Suprapubic skin (tissue), 4 donors: ENCODE results near the gene DAO. TPM values are rescaled to one million over a fixed set of nuclear protein-coding genes. Genes with fewer than 3 reads are reported as not detected.

Experiments used
- DNase-seq, 2 donors: peaks; one replicate each; pipeline ENCODE4 v3.0.0-alpha.2; 2019; ENCODE audit warnings: low spot score in 2 of 2
- H3K27ac ChIP-seq: fragments of 200-600 bp; sonication (generic); one replicate; pipeline ENCODE4 v1.5.1; 2019
- H3K27me3 ChIP-seq: fragments of 200-600 bp; sonication (generic); one replicate; pipeline ENCODE4 v1.5.1; 2019
- H3K36me3 ChIP-seq: fragments of 200-600 bp; sonication (generic); one replicate; pipeline ENCODE4 v1.5.1; 2019
- H3K4me1 ChIP-seq: fragments of 200-600 bp; sonication (generic); one replicate; pipeline ENCODE4 v1.5.1; 2019
- H3K4me3 ChIP-seq: fragments of 200-600 bp; sonication (generic); one replicate; pipeline ENCODE4 v1.5.1; 2019; ENCODE audit warnings: mild to moderate bottlenecking
- H3K9me3 ChIP-seq: fragments of 200-600 bp; sonication (generic); one replicate; pipeline ENCODE4 v1.5.1; 2019
- EP300 ChIP-seq: sonication (generic); formaldehyde crosslinking; IDR thresholded peaks from one replicate; pipeline ENCODE4 v1.6.1; 2017; ENCODE audit warnings: antibody characterized with exemption
- POLR2A ChIP-seq, 2 donors: fragments of 450-650 bp; IDR thresholded peaks; one replicate each; pipeline ENCODE4 v1.6.1; 2017; ENCODE audit warnings: antibody characterized with exemption in 2 of 2, mild to moderate bottlenecking in 2 of 2, moderate library complexity in 2 of 2
- POLR2AphosphoS5 ChIP-seq, 3 donors: sonication (generic); formaldehyde crosslinking; IDR thresholded peaks; one replicate each; pipeline ENCODE4 v1.6.1; 2017; ENCODE audit warnings: antibody characterized with exemption in 3 of 3
- WGBS: methylation state at CpG from one replicate; pipeline ENCODE4 v1.1.5; 2018; 5-methylcytosine and 5-hydroxymethylcytosine counted together
- total RNA-seq, 4 donors: library from RNA; depleted of rRNA; stranded (reverse); fragments of >200 nt; gene quantifications; one replicate each; pipeline ENCODE4 v1.1.0, GENCODE V29; 2016
- TF ChIP-seq, protein P1 (sequence below), 2 donors: fragments of 200-600 bp in 1 of 2; fragments of 450-650 bp in 1 of 2; sonication (generic) in 1 of 2; IDR thresholded peaks; one replicate each; pipeline ENCODE4 v1.5.1; 2016 to 2019; ENCODE audit warnings: antibody characterized with exemption in 2 of 2, mild to moderate bottlenecking in 1 of 2, moderate library complexity in 1 of 2

Gene DAO
- total RNA-seq, result not detected

DNA sequence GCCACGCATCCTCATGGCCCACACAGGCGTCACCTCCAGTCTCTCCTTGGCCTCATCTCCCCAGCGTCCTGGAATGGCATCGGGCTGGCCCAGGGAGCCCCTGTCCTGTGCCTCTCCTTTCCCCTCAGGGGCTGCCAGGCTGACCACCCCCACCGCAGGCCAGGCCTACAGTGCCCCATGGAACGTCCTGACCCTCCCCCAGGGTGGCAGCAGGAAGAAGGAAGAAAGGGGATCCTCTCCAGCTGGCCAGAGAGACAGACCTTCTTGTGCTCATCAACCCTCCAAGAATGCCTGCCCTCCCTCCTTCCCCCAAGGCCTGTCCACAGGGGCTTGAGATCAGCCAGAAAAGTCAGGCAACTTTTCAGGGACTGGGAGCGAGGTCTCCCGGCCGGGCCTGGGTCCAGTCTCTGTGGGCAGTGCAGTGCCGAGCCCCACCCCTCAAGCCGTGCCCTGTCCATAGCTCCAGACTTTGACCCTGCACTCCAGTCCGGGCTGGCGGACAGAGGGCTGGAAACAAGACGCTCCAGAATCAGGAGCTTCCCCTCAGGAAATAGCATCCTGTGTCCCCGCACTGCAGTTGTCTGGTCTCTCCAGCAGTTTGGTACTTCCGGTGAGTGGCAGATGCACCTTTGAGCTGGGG, at the start of gene DAO:
TSS of gene DAO (plus strand) at position 478 of the 640 bp plus-strand sequence. CDS start 4,915 bp downstream, outside the sequence.
- Histone ChIP-seq H3K4me1 (no peaks in the 10 kb centered on the region), H3K27me3 (no peaks in the 10 kb centered on the region), H3K4me3 (no peak within 1 kb of the TSS), H3K9me3 (no peaks in the 10 kb centered on the region), H3K36me3 (no peaks in the 10 kb centered on the region), H3K27ac (no peak within 1 kb of the TSS)
- DNase-seq, result no peak
- WGBS, result 69% methylated on average over 9 of the region's 16 CpGs
- TF ChIP-seq POLR2A (IDR thresholded peaks at IDR 0.05), result no peak
- TF ChIP-seq, protein P1, sequence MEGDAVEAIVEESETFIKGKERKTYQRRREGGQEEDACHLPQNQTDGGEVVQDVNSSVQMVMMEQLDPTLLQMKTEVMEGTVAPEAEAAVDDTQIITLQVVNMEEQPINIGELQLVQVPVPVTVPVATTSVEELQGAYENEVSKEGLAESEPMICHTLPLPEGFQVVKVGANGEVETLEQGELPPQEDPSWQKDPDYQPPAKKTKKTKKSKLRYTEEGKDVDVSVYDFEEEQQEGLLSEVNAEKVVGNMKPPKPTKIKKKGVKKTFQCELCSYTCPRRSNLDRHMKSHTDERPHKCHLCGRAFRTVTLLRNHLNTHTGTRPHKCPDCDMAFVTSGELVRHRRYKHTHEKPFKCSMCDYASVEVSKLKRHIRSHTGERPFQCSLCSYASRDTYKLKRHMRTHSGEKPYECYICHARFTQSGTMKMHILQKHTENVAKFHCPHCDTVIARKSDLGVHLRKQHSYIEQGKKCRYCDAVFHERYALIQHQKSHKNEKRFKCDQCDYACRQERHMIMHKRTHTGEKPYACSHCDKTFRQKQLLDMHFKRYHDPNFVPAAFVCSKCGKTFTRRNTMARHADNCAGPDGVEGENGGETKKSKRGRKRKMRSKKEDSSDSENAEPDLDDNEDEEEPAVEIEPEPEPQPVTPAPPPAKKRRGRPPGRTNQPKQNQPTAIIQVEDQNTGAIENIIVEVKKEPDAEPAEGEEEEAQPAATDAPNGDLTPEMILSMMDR (IDR thresholded peaks at IDR 0.05), result no peak
- TF ChIP-seq EP300, result no peak
- no peak for TF ChIP-seq POLR2AphosphoS5 (IDR thresholded peaks at IDR 0.05)

DNA sequence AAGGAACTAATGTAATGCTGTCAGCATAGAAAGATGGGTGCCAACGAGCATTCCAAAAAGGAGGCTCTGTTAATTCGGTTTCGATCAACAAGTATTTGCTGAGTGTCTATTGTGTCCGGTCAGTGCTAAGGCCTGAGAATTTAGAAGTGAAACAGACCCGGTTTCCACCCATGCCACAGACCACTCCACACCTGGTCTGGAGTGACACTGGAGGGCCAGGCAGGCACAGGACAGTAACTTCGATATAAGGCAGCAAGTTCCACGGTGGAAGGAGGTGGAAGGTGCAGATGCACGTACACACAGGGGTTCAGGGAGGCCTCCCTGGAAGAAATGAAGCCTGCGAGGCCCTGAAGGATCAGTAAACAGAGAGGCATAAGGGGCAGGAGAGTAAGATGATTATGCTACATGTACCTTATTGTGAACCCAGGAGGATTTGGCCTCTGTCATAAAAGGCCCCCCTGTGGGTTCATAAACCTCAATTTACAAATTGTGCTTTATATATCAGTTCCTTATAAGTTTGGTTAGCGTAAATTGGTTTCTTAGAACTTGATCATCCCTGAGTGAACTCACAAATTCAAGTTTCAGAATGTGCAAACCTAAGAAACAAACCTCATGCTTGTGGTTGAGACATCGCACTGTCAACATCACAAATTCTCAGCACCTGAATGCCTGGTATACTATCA, 48.4 kb upstream of the DAO start:
- Histone ChIP-seq H3K27me3 (no peaks in the 10 kb centered on the region), H3K9me3 (no peaks in the 10 kb centered on the region), H3K4me1 (peaks cover 53% of the 10 kb centered on the region), H3K4me3 (no peak overlapping the region), H3K27ac (no peak overlapping the region), H3K36me3 (peaks cover 24% of the 10 kb centered on the region)
- no peak for DNase-seq
- TF ChIP-seq POLR2A (IDR thresholded peaks at IDR 0.05), result no peak
- no peak for TF ChIP-seq EP300
- no peak for TF ChIP-seq POLR2AphosphoS5 (IDR thresholded peaks at IDR 0.05)
- TF ChIP-seq, protein P1 (IDR thresholded peaks at IDR 0.05), result no peak
- WGBS, result 86% methylated on average over 11 of the region's 11 CpGs

DNA sequence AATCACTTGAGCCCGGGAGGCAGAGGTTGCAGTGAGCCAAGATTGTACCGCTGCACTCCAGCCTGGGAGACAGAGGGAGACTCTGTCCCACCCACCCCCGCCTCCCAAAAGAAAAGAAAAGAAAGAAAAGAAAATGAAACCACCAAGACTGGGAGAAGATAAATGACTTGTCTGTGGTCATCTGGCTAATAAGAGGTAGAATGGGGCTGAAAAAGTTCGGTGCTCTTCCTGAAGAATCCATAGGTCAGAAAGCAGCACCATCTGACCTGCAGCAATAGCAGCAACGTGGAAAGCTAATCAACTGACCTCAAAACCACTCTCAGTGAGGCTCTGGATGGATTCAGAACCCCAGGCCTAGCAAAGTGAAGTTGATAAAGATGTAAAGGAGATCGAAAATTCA, 47.7 kb upstream of the DAO start:
- Histone ChIP-seq H3K36me3 (peaks cover 24% of the 10 kb centered on the region), H3K9me3 (no peaks in the 10 kb centered on the region), H3K27me3 (no peaks in the 10 kb centered on the region), H3K4me1 (peaks cover 52% of the 10 kb centered on the region), H3K27ac (peak overlapping the region; percentile 84), H3K4me3 (no peak overlapping the region)
- WGBS, result 82% methylated on average over 6 of the region's 6 CpGs
- DNase-seq, result no peak
- TF ChIP-seq EP300 (no peak), POLR2AphosphoS5 (IDR thresholded peaks at IDR 0.05) (no peak), POLR2A (IDR thresholded peaks at IDR 0.05) (no peak)
- TF ChIP-seq, protein P1 (IDR thresholded peaks at IDR 0.05), result no peak

DNA sequence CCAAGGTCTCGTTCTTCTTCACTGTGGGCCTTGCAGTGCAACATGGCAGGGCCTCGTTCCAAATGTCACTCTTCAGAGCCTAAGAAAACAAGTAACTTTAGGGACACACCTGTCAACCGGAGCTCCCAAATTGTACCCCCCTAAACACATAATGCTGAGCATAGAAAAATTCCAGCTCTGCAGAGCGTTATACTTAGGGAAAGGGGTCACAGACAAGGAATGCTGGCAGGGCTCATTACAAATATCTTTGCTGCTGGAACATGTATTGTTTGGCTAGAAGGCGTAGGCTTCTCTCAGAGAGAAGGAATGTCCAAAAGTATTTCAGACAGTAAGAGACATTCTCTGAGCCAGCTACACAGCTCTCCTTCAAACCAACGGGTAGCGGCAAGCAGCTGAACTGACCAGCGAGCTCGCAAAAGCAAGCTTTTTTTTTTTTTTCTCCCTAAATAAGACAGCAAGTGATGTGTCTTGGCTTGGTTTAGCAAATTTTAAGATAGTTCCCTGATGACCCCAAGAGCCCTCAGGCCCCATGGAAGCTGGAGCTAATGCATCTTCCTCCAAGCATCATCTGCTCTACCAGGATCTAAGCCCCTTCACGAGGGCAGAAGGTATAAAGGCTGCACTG, 47.0 kb upstream of the DAO start:
- DNase-seq, result no peak
- 25% methylated on average over 10 of the region's 10 CpGs for WGBS
- TF ChIP-seq POLR2AphosphoS5 (IDR thresholded peaks at IDR 0.05) (no peak), POLR2A (IDR thresholded peaks at IDR 0.05) (no peak), EP300 (no peak)
- TF ChIP-seq, protein P1 (IDR thresholded peaks at IDR 0.05), result no peak
- Histone ChIP-seq H3K4me3 (peak overlapping the region; percentile 3), H3K27ac (peak overlapping the region; percentile 84), H3K4me1 (peaks cover 52% of the 10 kb centered on the region), H3K27me3 (no peaks in the 10 kb centered on the region), H3K36me3 (peaks cover 24% of the 10 kb centered on the region), H3K9me3 (no peaks in the 10 kb centered on the region)

DNA sequence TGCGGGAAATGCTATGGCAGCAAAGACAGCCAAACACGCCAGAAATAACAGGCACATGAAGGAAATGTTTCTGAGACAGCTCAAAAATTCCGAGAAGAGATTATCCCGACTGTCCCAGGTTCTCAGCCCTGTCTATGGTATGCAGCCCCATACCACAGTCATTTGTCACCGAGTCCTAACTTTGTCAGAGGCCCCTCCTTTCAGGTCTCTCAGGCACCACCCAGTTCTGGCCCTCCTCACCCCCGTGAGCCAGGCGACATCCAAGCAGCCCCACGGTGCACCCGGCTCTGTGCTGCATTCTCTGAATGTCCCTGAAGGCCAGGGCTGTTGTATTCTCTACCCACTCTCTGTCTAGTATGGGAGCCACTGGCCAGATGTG, 46.5 kb upstream of the DAO start:
- no peaks in the 10 kb centered on the region for H3K27me3 ChIP-seq
- no peaks in the 10 kb centered on the region for H3K9me3 ChIP-seq
- peak overlapping the region; percentile 3 for H3K4me3 ChIP-seq
- peaks cover 52% of the 10 kb centered on the region for H3K4me1 ChIP-seq
- DNase-seq, result peak in 1 of 2 donors; percentile 78
- TF ChIP-seq POLR2AphosphoS5 (IDR thresholded peaks at IDR 0.05) (no peak), POLR2A (IDR thresholded peaks at IDR 0.05) (no peak), EP300 (no peak)
- TF ChIP-seq, protein P1 (IDR thresholded peaks at IDR 0.05), result no peak
- H3K27ac ChIP-seq, result peak overlapping the region; percentile 84
- 16% methylated on average over 9 of the region's 9 CpGs for WGBS
- peaks cover 24% of the 10 kb centered on the region for H3K36me3 ChIP-seq
